ENCODE data around the gene PHLPP1. TPM values are rescaled to one million over a fixed set of nuclear protein-coding genes. Genes with fewer than 3 reads are reported as not detected.
"Not testable (repeated sequence)": the region's sequence is repeated elsewhere in the genome, so short reads cannot be mapped to it uniquely, and the experiment has no call there.

The PHLPP1 gene
- polyA plus RNA-seq, 3 donors, result 2.2 to 4.0 (median 3.0) TPM

DNA sequence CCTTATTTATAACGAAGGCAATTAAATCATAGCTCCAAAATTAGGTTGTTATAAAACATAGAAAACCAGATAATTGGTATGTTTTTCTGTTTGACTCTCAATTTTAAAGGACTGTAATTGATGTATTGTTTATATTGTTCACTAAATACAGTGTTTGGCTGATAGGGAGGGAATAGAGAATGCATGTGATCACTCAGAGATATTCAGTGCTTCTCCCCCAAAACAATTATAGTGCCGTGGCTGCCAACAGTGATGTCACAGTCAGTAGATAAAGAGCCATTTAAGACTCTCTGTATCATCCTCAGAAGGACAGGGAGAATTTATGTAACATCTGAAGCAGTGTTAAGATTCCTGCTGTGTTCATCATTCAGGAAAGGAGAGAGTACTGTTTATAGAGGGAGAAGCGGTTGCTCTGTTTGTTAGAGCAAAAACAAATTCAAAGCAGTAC lies 69.6 kb downstream of the PHLPP1 start:
- 52 to 63% (median 56%) methylated on average over 3 of the region's 3 CpGs for WGBS, 3 donors
- no peak overlapping the region for H3K27ac ChIP-seq (ENCODE audit: low read depth, low read length)

DNA sequence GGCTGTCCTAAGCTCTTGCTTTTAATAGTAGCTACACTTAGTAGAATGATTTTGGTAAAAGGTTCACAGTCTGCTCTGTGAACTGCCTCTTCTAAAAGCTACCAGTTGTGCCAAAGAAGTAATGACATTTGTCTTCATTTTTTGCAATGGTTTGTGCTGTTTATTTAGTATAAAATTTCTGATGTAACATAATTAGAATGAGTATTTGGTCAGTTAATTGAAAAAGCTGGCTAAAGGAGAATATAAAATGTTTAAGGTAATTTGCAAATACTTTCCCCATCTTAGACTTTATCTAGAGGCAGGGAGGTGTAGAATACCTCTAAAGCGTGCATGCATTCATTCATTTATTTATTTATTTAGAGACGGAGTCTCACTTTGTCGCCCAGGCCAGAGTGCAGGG lies 71.3 kb downstream of the PHLPP1 start:
- no peak overlapping the region for H3K27ac ChIP-seq (ENCODE audit: low read depth, low read length)
- 95 to 99% (median 98%) methylated on average over 3 of the region's 3 CpGs for WGBS, 3 donors

DNA sequence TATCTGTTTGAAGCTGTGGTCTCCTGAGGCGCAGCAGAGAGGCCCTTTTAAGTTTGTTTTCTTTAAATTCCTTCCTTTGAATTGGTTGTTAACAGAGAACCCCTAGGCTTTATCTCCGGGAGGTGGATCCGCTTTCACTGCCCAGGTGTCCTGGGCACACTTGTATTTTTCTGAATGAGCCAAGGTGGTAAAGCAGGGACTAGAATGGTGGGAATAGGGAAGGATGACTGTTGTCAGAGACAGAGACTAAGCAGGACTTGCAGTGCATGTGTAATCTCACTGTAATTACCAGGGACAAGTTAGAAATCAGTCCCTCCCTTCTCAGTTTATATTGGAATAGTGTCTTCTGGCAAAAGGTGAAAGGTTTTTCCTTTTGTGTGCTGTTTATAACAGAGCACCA lies 72.8 kb downstream of the PHLPP1 start:
- no peak overlapping the region for H3K27ac ChIP-seq (ENCODE audit: low read depth, low read length)
- WGBS, 3 donors, result 89 to 99% (median 98%) methylated on average over 3 of the region's 3 CpGs

DNA sequence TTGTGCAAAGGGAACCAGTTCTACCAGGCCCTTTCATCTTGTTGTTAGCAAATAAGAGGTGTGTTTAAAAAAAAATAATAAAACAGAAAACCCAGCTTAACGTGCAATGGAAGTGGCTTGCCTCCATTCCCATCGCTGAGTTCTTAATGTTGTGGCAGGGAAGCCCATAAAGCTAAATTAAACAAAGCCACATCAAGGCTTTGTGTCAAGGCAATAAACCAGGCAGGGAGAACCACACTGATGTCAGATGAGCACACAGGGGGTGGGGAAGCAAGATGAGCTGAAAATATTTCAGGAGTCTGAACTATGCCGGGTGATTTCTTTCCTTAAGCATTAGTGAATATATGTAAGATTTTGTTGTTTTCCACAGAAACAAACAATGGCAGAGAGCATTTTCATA lies 73.5 kb downstream of the PHLPP1 start:
- no peak overlapping the region for H3K27ac ChIP-seq (ENCODE audit: low read depth, low read length)
- WGBS, 3 donors, result 54 to 92% (median 89%) methylated on average over 3 of the region's 3 CpGs

DNA sequence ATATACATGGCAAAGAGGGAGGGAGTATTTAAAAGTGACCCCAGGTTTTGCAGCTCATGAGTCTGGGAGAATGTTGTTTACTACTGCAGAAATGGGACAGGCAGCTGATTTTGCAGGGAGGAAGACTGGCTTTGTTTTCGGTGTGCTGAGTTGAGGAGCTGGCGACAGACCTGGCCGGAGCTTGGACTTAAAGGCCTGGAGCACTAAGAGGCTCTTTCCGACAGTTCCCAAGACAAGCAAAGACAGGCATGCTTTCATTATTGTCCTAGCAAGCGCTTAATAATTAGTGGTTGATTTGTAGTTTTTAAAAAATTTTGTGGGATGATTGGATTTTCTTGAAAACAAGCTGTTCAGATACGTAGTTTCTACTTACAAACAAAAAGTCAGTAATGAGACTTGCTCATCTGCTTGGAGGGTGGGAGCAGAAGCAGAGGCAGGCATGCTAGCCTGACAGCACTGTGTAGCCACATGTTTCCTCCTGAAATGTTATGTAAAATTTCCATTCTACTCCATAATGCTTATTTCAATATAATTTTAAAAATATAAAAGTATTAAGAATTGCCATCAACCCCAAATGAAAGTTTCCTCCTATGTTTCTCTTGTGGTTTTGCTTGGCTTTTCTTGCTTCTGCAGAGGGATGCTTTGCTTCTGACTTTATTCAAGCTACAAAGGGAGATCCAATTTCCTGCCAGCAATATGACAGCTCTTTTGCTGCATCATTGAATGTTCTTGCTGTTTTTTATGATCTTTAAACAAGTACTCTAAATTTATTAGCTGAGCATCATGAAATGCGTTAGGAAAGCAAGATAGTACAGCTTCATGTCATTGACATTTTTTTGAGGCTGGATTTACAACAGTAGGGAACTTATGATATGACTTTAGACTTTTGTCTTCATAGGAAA lies 75.8 kb downstream of the PHLPP1 start:
- 63 to 74% (median 71%) methylated on average over 7 of the region's 7 CpGs for WGBS, 3 donors
- H3K27ac ChIP-seq (ENCODE audit: low read depth, low read length), result no peak overlapping the region

DNA sequence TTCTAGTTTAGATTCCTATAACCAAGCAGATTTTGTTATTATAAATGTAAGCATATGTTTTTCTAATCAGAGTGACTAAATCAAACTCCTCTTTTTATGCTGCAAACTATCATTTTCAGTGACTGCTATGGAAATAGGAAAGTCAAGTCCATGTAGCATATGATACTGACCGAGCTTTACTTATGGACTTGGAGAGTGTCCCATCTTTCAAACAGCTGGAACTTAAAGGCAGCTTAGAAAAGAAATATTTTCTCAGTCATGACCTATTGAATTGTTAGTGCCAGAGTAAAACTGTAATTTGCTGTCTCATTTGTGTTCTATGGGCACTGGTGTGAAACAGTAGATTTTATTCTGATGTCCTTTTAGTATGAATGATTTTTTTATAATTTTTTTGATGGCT lies 76.7 kb downstream of the PHLPP1 start:
- no peak overlapping the region for H3K27ac ChIP-seq (ENCODE audit: low read depth, low read length)
- WGBS, 3 donors, result 28 to 83% (median 82%) methylated on average over 1 of the region's 1 CpG

DNA sequence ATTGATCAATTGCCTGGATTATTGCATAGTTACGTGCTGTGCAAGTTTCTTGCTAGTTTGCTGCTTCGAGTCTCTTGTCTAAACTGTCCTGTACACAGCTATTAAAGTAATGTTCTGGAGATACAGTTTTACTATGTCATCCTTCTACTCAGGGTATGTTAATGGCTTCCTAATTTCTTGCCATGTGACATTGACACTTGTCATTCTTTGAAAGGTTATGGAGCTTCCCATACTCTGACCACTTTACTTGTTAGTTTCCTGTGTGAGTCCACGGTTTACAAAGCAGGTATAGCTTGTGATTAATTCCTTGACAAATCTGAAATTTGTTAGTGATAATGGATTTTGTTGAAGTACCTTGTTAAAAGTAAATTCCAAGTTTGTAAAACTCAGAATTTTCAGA lies 80.5 kb downstream of the PHLPP1 start:
- no peak overlapping the region for H3K27ac ChIP-seq (ENCODE audit: low read depth, low read length)
- 81 to 87% (median 86%) methylated on average over 3 of the region's 3 CpGs for WGBS, 3 donors

DNA sequence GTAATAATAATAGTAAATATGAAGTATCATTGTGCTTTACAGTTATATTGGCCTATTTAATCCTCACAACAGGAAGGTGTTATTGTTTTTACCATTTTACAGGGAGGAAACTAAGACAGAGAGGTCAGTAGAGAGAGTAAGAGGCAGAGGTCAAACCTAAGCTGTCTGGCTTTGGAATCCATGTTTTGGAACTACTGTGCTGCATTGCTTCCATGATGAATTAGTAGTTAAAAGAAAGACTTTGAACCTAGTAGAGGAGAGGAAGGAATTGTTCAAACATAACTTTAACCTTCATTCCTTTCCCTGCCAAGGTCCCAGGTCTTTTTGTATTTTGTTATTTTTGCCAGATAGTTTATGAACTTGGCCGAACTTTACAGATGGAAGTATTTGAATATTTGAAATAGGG lies 80.9 kb downstream of the PHLPP1 start:
- WGBS, 3 donors, result 29 to 81% (median 69%) methylated on average over 1 of the region's 1 CpG

DNA sequence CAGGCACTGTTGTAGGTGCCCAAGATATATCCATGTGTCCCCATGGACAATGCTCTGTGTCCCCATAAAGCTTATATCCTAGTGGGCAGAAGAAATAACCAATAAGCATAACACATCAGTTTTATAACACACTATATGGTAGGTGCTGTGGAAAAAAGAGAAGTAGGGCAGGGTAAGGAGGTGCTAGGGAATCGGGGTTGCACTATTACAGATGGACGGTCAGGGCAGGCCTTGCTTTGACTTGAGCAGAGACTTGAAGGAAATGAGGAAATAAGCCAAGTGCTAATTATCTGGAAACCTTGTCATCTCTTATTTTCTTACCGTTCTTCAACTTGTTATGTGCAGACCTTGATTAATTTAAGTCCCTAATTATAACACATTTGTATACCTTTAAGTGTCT lies 82.0 kb downstream of the PHLPP1 start:
- H3K27ac ChIP-seq (ENCODE audit: low read depth, low read length), result no peak overlapping the region
- WGBS, 3 donors, result 67 to 68% (median 68%) methylated on average over 3 of the region's 3 CpGs

More for the DNA sequence above, 80.9 kb downstream of the PHLPP1 start:
- no peak overlapping the region for H3K27ac ChIP-seq (ENCODE audit: low read depth, low read length)

DNA sequence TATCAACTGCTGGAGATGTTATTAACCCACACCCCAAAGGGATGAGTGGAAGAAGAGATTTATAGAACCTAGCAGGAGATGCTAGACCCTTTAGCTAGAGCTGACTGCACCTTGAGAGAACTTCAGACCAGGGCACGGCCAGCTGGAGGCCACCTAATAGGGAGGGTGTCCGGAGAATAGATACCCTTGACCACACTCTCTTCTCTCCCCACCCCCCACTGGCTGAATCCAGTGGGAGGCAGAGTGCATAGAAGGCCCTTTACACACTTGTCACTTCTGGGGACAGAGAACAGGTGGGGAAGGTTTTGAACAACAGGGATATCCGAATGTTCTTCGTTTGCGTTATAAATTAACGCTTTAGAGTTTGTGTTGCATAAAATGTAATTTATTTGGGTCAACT lies 84.6 kb downstream of the PHLPP1 start:
- 74 to 93% (median 87%) methylated on average over 6 of the region's 6 CpGs for WGBS, 3 donors
- H3K27ac ChIP-seq (ENCODE audit: low read depth, low read length), result no peak overlapping the region

DNA sequence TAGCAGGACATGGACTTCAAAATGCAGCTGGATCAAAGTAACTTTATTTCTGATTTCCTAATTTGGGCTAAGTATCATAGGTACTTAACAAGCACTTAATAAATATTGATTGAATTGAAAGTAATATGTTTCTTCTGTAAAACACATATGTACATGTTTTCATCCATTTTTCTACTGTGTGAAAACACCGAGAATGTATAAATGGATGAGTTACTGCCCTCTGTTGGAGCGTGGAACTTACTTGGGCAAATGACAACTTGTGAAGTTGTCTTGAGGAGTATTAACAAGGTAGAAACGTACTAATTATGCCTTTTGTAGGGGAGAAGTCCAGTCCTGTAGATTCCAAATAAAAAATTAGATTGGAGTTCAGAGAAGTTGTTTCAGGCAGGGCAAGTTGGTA lies 87.2 kb downstream of the PHLPP1 start:
- 45 to 70% (median 57%) methylated on average over 3 of the region's 3 CpGs for WGBS, 3 donors
- H3K27ac ChIP-seq (ENCODE audit: low read depth, low read length), result no peak overlapping the region

DNA sequence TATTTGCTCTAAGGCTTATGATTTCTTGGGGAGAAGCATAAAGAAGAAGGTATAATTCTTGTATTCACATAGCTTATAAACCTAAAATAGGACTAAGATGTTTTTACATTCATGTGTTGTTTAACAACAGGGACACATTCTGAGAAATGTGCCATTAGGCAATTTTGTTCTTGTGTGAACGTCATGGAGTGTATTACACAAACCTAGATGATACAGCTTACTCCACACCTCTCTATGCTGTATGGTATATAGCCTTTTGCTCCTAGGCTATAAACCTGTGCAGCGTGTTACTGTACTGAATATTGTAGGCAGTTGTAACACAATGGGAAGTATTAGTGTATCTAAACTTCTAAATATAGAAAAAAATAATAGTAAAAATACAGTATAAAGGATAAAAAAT lies 92.1 kb downstream of the PHLPP1 start:
- no peak overlapping the region for H3K27ac ChIP-seq (ENCODE audit: low read depth, low read length)
- WGBS, 3 donors, result 68 to 80% (median 74%) methylated on average over 2 of the region's 2 CpGs

DNA sequence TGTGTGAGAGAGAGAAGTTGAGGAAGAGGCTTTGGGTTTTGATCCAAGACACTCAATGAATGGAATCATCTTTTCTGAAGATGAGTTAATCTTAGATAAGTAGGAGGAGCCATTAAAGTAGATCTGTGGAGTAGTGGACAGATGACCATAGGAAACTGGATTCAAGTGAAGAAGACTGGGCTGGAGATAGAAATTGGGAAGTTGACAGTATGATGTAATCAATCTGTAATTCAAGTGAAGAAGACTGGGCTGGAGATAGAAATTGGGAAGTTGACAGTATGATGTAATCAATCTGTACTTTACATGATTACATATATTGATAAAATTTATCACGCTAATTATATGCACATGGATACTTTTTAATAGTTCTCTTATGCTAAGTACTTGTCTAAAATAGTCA lies 92.8 kb downstream of the PHLPP1 start:
- WGBS, 3 donors, result 69 to 96% (median 80%) methylated on average over 1 of the region's 1 CpG
- no peak overlapping the region for H3K27ac ChIP-seq (ENCODE audit: low read depth, low read length)

DNA sequence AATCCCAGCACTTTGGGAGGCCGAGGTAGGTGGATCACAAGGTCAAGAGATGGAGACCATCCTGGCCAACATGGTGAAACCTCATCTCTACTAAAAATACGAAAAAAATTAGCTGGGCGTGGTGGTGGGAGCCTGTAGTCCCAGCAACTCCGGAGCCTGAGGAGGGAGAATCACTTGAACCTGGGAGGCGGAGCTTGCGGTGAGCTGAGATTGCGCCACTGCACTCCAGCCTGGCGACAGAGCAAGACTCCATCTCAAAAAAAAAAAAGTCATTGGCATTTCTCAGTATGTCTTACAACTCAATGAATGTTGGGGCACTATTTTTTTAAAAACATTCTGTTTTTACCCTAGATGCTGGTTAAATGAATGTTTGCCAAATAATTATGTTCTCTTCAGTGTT lies 94.1 kb downstream of the PHLPP1 start:
- not testable (repeated sequence) for H3K27ac ChIP-seq (ENCODE audit: low read depth, low read length)
- WGBS, 3 donors, result 93 to 96% (median 93%) methylated on average over 8 of the region's 8 CpGs

DNA sequence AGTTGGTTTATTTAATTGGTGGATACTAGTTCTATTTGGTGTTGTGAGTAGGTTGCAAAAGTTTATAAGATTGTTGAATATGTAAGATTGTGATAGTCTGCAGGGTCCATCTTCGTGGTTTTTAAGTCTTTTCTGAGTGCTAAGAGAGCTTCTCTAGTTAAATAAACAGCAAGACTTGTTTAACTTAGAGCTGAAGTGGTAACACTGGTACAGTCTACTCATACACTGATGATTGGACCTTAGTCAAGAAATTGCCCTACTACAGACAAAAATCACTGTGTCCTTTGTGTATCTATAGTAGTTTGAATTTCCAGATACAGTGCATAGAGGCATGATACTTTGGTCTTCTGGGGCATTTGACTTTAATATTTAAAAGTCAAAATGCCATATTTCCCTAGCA lies 94.6 kb downstream of the PHLPP1 start:
- 75 to 93% (median 89%) methylated on average over 1 of the region's 1 CpG for WGBS, 3 donors
- H3K27ac ChIP-seq (ENCODE audit: low read depth, low read length), result no peak overlapping the region

DNA sequence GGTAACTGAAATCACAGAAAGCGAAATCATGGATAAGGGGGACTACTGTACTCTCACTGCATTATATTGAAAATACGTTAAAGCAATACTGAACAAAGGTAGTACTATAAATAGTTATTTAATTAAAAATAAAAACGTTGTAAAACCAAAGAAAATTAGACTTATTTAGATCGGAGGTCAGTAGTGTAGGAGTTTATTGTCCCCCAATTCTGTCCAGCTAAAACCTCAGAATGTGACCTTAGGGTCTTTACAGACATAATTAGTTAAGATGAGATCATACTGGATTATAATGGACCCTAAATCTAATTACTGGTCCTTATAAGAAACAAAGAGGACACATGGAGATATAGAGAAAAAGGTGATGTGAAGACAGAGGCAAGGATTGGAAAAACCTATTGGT lies 95.3 kb downstream of the PHLPP1 start:
- 83 to 88% (median 86%) methylated on average over 4 of the region's 4 CpGs for WGBS, 3 donors

DNA sequence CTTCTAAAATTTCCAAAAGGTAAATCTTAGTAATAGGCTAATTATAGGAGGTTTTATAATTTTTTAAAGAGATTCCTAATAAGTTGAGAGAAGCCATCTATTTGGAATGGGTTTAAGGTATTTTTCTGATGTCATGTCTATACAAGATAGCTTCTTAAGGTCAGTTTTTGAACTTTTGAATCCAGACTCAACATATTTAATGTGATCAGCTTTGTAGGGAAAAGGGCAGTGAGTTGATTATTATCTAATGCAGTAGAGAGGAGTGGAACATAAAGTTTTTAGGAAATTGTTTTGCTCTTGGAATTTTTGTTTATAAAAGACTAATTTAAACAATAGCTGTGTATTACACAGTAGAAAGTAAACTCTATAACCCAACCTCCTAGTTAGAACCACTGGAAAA lies 96.3 kb downstream of the PHLPP1 start:
- no peak overlapping the region for H3K27ac ChIP-seq (ENCODE audit: low read depth, low read length)

More for the DNA sequence above, 95.3 kb downstream of the PHLPP1 start:
- no peak overlapping the region for H3K27ac ChIP-seq (ENCODE audit: low read depth, low read length)

DNA sequence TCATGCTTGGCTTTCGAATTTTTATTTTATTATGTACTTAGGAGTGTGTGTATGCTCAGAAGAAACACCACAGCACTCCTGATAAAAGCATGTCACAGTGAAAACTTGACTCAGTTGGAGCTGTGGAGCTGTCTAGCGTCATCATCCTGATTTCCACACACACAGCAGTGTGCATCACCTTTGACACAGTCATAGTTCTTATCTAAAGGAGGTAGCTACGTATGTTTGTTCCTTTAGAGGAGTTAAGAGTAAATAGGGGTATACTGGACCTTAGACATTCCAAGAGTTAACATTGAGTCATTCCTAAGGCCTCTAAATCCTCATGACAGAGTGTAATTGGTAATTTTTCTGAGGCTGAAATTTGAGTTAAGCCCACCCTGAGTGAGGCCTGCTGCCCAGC lies 96.9 kb downstream of the PHLPP1 start:
- 52 to 86% (median 76%) methylated on average over 3 of the region's 3 CpGs for WGBS, 3 donors
- no peak overlapping the region for H3K27ac ChIP-seq (ENCODE audit: low read depth, low read length)

DNA sequence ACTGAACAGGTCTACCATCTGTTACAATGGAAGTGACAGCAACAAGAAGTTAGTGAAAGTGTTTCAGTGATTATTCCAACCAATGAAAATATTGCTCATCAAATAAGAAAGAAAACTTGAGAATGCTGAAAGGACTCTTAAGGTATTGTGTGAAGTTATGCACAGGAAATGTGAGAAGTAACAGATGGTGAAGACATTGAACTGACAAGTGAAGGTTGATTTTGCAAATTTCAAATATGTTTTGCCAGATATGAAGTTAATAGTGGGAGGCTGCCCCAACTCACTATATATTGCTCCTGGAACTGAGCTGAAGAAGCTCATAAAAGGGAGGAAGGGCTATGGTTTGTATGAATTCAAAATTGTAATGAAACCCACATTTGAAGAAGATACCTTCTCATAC lies 97.5 kb downstream of the PHLPP1 start:
- H3K27ac ChIP-seq (ENCODE audit: low read depth, low read length), result no peak overlapping the region

DNA sequence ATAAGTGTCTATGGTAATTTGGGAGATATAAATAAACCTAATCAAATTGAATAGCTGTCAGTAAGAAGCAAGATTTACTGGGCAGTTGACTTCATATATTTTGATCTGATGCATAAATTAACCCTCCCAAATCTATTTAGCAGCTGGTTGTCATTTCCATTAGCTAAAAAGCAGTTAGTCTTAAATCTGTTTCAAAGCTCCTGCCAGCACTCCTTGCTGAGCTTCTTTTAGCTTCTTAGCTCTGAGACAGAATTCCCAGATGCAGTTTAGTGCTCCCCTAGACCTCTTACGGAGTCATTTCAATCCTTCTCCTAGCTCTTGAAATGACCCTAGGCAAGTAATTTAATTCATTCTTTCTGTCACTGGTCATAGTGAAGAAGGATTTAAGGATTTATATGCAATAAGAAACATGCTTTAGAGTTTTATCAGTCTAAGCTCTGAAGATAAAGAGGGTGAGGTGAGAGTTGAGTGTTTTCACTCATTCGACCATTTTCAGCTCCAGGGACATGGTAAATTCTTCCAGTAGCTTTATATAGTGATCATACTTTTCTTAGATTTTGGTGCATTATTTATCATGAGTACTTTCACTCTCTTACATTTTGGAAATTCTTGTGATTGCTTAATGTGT lies 98.9 kb downstream of the PHLPP1 start:
- no peak overlapping the region for H3K27ac ChIP-seq (ENCODE audit: low read depth, low read length)
- 47 to 73% (median 66%) methylated on average over 2 of the region's 2 CpGs for whole genome bisulfite sequencing, 3 donors
